GM19025 (cell line): ENCODE results near the gene F5.

Experiments
- ATAC-seq: cut with Tn5 transposase; IDR thresholded peaks from one replicate; pipeline ENCODE4 v1.9.1; 2021; ENCODE audit warnings: mild to moderate bottlenecking, low read depth, moderate library complexity; ENCODE audit not compliant: unreplicated experiment

F5 gene

DNA sequence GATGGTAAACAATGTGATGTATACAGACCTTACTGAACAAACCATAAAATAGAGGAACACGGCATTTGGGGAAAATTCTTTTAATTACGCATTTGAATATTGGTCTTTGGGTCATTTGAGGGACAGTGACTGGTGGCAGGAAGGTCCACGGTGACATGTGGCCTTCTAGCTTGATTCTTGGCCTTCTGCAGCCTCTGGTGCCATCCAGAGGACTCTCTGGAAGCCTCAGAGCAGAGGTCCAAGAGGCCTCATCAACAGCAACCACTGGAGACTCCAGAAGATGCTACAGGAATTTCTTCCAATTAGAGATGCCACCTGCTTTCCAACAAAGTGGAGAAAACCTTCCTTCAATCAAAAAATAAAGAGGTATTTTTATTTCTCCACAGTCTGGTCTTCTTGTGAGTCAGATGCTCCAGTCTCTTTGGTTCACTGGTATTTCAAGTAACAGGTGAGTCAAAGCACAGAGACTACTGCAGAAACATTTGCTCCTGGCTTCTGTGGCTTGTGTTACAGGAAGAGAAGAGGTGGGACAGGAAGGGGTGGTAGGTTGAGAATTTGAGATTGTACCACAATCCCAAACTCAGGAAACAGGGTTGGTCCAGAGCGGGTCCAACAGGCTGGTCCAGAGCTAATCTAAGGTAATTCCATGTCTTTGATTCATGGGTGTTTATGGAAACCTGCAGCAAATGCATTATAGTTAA is 2.7 kb upstream of the F5 start:
- ATAC-seq: no peak

DNA sequence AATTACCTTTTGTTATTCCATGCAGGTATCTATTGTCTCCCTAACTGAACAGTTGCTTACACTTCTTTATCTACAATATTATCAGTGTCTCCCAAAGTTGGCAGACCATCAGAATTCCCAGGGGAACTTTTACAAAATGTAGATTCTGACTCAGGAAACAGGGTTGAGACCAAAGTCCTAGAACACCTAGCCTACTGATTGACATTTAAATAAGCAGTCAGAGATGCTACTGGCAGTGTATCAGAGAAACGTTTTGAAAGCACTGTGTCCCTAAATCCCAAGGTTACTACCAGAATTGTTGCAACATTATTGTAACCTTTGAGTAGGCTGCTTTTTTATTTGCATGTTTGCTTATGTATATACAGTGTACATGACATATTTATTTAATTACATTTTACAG is 1.8 kb upstream of the F5 start:
- ATAC-seq: no peak

DNA sequence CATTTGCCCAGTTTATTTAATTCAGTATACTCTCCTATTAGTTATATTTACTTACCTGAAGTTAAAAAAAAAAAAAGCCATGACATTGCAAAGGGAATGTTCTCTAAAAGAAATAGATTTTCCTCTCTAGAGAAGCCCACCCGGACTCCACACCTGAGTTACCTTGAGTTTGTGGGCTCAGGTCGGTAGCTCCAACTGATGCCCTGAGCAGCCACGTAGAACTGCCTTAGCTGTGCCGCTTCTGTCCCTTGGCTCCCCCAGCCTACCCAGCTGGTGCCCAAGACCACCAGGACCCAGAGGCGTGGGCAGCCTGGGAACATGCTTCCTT is 250 bp downstream of the F5 start:
- no peak for ATAC-seq

DNA sequence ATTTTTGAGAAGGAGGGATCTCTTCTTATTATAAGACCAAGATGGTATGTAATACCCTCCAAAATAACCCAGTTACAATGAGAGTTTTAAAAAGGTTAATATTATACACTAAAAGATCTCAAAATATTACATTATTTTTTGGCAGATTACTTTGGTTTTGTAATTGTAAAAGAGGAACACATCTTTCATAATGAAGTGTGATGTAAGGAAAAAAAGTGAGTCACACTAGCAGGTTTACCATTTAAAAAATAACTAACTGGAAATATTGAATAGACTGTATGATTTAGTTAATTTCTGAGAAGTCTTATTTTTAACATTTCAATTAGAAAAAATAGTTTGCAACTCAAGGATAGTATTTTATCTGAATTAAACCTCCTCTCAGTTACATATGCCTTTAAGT is 1.1 kb downstream of the F5 start:
- no peak for ATAC-seq

DNA sequence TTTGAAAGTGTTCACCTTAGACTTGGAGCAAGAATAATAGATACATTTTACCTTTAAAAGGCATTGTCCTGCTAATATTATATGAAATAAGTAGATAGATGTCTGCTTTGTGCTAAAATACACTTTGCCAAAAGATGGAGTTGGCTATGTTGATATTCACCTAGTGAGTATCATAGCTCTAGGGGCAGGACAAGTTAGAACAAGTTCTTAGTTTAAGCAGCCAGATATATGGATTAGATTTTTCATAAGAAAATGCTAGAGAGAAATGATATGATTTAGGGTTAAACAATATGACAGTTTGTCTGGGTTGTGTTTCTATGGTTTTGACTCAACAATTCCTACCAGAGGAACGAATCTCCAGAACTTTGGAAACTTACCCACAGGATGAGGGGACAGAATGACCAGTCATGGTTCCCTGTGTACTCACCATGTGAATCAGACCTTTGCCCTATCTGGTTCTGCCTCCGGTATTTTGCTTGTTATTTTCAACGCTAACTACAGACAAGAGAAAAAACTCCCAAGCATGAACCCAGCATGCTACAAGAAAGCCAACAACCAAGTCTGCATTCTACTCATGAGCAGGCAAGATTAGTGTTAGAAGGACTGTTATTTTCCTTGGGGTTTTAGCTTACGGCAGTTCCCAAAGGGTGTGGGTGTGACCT is 1.7 kb downstream of the F5 start:
- no peak for ATAC-seq

DNA sequence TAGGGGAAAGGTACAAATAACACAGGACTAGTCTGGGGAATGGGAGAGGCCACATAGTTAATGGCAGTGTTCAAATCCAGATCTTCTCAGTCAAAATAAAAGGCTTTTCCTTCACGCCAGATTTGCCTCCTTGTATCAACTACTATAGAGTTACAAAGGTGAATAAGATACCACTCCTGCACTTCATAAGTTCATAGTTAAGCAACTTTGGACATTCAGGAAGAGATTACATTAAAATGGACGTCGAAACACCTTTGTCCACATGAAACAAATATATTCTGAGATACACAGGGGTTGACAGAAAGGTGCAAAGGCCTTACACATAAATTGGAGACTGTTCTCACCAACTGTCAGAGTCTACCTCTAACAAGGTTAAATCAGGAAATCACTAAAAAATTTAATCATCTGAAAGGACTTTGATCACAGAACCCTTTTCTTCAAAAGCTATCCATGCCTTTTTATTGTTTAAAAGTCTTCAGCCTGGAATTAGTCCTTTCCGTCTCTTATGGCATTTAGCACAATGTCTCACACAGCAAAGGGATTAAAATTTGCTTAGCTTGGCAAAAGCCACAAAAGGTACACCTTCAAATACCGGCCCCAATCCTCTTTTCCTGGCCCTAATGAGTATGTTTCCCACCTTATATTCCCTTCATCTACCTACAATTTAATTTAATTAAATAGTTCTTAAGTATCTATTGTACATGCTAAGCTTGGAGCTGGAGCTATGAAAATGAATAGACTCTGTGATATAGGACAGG is 8.1 kb downstream of the F5 start:
- no peak for ATAC-seq

DNA sequence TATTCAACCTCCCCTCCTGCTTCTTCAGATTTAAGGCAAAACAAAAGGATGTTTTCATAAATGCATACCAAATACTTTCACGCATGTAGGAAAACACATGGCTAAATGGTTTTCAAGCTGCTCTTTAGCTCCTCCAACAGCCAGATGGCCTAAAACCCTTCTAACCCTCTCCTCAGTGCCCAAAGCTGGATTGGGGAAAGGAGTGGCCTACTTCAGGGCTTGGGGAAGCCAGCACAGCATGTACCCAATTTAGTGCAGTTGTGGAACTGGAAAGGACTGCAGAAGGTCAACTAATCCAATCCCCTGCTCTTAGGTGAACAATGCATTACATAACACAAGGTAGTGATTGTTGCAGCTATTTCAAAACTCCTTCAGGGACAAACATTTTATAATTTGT is 9.3 kb downstream of the F5 start:
- no peak for ATAC-seq

DNA sequence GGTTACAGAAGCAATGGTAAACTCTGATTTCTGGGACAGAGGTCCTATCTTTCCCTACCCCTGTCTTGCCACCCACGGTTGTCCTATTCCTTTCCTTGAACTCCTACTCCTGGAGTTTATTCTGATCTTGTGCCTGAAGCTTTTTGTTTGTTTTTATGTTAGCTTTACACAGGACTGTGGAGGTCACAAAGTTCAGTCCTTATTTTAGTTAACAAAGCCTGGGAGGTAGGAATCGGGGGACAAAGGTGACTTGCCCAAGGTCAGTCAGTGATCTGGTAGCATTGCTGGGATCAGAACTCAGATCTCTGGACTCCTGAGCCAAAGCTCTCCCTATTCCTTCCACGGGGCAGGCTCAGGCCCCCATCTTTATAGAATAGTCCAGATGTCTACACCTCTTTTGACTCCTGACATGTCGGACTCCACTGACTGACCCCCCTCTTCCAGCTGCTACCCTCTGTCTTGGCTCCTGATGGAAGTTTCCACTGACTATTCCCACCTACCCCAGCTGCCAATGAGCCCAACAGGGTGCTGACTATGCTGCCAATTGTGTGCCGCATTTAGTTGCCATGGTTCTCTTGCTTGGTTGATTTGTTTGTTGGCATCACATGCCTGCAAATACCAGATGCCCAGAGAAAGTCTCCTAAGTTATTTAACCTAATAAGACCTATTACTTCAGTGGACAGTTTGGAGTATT is 9.9 kb downstream of the F5 start:
- no peak for ATAC-seq

DNA sequence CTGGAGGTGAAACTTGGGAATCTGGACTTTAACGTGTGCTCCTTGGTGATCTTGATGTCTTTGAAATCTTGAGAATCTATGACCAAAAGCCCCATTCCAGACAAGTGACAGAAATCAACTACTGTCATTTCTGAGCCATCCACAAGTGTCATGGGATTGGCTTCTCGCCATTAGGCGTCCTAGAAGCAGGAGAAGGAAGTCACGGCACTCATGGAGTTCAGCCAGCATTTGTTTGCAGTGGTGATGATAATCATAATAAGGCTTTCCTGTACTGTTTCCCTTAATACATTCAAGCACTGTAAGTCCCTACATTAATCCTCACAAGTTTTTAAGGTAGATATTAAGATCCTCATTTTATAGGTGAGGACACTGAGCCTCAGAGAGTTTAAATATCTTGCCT is 11.9 kb downstream of the F5 start:
- no peak for ATAC-seq

DNA sequence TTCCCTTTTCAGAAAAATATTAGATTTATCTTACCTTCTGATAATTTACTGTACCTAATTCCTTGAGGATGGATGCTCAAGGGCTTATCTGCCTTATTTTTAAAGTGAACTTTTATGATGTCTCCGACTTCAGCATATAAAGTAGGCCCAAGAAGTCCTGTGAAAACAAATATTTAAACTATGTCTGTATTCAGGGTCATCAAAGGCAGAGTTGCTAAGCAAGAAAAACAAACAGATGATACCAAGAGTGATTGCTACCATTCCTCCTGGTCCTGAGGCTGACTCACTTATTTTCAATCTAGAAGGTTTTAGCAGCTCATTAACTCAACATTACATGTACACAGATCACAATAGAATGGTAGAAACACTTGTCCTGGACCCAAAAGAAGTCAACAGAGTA is 14.1 kb downstream of the F5 start:
- ATAC-seq: no peak

DNA sequence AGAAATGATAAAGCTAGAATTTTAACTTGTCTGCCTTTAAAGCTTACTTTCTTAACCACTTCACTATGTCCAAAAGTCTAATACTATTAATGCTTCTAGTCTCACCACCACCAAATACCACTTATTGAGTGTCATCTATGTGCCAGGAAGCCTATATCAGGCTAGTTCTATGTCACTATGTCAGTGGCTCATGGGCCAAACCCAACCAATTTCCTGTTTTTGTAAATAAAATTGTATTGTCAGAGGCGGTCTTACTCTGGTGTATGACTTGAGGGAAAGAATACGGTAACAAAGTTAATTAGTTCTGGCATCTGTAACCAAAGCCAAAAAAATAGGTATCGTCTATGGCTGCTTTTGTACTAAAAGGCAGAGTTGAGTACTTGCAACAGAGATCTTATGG is 14.8 kb downstream of the F5 start:
- no peak for ATAC-seq

DNA sequence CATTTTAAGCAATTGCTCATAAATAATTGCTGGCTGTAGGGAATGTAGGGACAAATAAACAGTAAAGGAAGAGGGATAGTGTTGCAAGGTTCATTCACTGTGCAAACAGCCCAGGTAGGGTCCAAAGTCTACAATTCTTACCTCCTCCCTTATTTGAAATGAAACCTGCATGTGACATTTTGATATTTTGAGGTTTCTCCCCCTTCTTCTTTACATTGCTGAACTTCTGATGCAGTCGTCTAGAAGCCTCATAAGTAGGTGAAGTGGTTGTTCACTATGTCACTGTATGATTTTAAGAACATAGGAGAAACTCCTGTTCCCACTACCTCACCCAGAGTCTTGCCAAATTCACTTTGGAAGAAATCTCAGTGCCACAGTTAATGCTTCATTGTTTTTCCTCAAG is 16.1 kb downstream of the F5 start:
- ATAC-seq: no peak

DNA sequence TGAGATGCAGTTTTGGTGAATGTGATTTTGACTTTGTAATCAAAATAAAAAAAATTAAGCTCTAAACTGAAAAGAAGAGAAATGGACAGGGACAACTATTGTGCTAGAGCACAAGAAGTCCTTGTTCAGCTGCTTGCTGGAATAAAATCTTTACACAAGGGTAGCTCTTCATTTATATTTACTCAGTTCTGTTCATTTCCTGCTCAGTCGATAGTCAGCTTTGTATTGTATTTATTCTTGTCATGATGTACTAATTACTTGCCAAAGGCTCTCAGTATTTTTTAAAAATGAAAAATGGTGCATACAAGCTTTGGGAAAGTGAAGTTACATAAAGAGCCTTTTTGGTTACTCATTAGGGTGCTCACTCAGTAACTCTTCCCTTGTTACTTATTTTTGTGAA is 17.8 kb downstream of the F5 start:
- ATAC-seq: no peak

DNA sequence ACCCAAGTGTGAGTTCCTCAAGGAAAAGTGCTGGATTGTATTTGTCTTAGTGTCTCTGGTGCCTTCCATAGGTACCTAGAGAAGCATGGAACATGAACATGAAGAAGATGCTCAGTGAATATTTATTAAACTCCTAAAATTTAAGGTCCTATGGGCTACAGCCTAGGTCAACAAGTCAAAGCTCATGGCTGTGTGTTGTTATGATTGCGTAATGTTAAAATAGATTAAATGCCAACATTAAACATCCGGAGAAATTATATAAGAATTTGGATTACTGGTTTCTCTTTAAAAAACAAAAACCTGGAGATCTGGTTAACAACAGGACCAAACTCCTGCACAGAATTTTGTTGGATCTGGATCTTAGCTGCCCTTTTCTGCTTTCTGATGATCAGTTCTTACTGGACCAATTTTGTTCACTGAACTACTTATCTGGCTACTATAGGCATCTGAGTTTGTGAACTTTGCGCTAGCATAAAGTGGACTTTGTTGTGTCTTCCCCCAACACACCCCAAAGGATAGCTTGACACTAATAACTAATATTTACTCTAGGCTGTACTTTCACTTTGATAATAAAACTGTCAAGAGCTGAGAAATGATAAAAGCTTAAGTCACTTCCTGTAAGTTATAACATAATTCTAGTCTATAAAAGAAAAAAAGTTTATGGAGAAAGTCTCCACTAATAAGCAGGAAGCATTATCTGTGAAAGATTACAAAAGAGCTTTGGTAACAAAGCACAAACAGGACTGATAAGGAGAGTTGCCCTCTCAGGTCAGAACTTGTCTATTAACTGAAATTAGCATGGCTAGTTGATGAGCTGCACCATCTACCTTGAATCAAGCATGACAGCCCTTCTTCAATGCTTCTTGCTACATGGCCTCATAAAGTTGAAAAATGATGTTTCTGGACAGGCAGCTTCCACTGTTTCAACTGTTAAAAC is 20.7 kb downstream of the F5 start:
- ATAC-seq: no peak

DNA sequence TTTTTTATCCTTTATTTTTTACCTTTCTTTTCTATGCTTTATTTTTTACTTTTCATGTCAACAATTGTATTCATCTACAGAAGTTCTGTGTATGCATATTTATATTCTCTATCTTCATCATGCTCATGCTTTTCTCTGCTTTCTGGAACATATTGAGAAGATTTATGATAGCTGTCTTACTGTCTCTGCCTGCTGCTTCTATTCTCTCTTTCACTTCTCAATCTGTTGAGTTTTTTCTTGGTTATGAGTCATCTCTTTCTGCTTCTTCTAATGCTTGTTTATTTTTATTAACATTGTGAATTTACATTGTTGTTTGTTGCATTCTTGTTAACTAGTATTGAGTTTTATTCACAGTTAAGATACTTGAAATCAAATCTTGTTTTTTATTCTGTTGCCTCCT is 22.6 kb downstream of the F5 start:
- no peak for ATAC-seq

DNA sequence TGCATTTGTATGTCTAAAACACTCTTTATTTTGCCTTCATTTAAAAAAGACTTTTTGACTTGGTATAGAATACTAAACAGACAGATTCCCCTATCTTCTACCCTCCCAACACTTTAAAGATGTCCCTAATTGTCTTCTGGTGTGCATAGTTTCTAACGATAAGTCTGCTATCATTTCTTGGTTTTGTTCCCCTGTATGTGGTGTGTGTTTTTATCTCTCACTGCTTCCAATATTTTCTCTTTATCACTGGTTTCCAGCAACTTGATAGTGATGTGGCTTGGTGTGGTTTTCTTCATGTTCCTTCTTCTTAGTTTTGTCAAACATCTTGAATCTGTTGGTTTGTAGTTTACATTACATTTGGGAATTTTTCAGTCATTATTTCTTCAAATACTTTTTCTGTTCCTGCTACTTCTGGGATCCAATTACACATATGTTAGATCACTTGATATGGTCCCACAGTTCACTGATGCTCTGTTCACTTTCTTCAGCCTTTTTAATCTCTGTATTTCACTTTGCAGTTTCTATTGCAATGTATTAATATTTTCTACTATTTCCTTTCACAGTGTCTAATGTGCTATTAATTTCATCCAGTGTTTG is 23.2 kb downstream of the F5 start:
- ATAC-seq: no peak

DNA sequence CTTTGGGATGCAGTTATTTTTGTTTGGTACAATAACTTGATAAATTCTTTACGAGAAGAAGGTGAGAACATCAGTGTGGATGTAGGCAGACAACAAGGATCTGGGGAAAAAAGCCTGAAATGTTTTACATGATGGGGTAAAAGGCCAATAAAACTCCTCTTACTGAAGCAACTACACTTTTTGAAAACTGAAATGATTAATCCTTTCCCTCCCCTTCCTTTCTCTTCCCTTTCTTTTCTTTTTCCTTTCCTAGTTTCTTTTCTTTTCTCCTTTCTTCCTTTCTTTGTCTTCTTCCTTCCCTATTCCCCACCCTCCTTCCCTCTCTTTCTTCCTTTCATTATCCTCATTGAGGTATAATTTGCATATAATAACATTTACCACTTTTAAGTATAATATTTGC is 24.6 kb downstream of the F5 start:
- no peak for ATAC-seq

DNA sequence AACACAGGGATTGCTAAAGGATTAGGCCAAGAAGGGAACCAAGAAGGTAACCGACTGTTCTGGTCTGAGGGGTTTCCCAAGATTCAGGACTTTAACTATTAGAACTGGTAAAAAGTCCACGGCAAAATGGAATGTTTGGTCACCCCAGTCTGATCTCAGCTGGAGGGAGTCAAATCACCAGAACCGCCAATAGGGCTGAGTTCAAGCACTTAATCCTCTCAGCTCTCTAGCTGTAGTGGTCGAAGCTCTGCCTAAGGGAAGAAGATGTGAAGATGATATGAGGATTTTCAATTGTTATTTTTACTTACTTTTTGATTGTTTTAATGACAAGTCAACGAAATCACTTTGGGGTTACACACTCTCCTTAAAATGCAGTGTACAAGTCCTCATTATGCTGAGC is 29.1 kb downstream of the F5 start:
- no peak for ATAC-seq

DNA sequence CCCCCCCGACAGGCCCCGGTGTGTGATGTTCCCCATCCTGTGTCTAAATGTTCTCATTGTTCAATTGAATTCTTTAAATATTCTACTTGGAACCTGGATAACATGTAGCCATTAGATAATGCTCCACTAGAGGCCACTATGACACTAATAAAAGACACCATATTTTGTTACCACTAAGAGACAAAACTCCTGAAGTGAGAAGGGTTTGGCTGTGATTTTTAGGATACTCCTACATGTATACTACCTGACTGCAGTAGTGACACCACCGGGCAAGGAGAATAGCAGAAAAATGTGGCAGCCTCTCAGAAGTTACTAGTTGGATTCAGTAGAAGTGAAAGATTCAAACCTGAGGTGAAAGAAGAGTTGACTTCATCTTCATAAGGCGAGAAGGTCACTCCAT is 36.0 kb downstream of the F5 start:
- no peak for ATAC-seq

DNA sequence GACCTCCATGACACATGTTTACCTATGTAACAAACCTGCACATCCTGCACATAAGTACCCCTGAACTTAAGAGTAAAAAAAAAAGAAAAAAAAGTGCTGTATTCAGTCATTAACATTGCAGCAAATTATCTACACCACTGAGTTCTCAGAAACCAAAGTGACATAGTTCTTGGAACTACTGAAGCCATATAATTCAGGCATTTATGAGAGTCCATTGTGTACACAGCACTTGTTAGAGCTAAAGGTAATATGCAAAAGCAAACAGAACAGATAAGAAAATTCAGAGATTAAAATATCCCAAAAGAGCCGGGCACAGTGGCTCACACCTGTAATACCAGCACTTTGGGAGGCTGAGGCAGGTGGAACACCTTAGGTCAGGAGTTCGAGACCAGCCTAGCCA is 38.0 kb downstream of the F5 start:
- ATAC-seq: no peak
